ENCODE data around the gene P3H2.

DNA sequence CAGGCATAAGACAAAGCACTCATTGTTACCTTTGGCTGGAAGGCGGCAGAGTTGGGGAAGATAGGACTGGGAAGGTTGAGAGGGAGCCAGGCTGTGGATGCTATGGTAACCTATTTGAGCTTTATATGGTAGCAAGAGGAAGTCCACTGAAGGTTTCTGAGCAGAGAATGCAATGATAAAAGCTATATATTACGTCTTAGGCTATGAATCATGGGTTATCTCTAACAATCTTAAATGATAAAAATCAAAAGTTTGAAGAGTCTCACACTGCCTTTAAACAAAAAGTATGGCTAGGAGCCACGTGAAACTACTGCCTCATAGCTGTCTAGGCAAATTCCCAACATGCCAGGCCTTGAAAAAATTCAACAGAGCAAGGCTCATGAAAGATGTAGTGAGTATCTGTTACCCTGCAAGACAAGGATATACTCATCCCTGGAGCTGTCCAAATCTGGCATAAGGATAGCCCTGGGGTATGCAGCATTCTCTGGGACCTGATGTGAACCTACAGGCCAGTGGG is 4.1 kb downstream of the P3H2 start:
- TF ChIP-seq POLR2A (IDR thresholded peaks at IDR 0.05) (no peak), POLR2AphosphoS5 (IDR thresholded peaks at IDR 0.05) (no peak)
- TF ChIP-seq, protein P1, sequence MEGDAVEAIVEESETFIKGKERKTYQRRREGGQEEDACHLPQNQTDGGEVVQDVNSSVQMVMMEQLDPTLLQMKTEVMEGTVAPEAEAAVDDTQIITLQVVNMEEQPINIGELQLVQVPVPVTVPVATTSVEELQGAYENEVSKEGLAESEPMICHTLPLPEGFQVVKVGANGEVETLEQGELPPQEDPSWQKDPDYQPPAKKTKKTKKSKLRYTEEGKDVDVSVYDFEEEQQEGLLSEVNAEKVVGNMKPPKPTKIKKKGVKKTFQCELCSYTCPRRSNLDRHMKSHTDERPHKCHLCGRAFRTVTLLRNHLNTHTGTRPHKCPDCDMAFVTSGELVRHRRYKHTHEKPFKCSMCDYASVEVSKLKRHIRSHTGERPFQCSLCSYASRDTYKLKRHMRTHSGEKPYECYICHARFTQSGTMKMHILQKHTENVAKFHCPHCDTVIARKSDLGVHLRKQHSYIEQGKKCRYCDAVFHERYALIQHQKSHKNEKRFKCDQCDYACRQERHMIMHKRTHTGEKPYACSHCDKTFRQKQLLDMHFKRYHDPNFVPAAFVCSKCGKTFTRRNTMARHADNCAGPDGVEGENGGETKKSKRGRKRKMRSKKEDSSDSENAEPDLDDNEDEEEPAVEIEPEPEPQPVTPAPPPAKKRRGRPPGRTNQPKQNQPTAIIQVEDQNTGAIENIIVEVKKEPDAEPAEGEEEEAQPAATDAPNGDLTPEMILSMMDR (IDR thresholded peaks at IDR 0.05) = no peak

All from suprapubic skin (tissue), 4 donors.